Measurements from ENCODE around the gene NELL2. TPM values are rescaled to one million over a fixed set of nuclear protein-coding genes. Genes with fewer than 3 reads are reported as not detected.
"Not testable (repeated sequence)": the region's sequence is repeated elsewhere in the genome, so short reads cannot be mapped to it uniquely, and the experiment has no call there.

Gene NELL2
- total RNA-seq, 1 donor from 2014 or later, result 3.0 TPM

- not testable (repeated sequence) for ATAC-seq
Observed at GRCh38 chr12:44686821-44687432, 189.2 kb downstream of the NELL2 start.

DNA sequence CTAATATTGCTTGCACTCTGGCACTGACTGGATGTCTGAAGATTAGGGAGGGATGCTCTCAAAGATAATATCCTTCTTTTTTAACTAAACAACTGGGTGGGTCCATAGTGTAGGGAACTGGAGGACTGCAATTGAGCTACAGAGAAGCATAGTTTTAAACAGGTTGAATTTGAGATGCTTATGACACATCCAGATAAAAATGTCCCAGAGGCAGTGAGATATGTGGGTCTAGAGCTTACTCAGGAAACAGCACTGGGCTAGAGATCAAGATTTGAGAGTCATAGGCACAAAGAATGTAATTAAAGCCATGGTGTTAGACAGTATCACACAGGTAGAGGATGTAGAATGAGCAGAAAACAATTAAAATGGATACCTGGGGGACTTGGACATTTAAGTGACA lies 198.4 kb downstream of the NELL2 start:
- ATAC-seq, result no peak

- ATAC-seq, result no peak
Observed at GRCh38 chr12:44674875-44675274, 201.2 kb downstream of the NELL2 start.

DNA sequence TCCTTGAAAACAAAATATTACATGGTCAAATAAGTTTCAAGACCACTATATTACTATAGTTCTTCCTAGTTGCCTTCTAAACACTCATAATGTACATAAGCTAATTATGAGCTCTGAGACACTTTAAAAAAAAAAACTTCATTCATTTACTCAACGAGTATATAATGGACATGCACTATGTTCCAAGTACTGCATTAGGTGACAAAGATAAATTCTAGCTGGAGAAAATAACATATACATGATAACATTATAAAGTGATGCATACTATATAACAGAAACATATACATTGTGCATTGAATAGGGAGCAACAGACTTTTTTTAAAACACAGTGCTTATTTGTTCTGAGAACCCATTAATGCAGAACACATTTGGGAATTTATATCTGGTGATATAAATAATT lies 202.3 kb downstream of the NELL2 start:
- ATAC-seq, result no peak

- no peak for ATAC-seq
Observed at GRCh38 chr12:44672042-44672441, 204.1 kb downstream of the NELL2 start.

- no peak for ATAC-seq
Observed at GRCh38 chr12:44668443-44668842, 207.7 kb downstream of the NELL2 start.

DNA sequence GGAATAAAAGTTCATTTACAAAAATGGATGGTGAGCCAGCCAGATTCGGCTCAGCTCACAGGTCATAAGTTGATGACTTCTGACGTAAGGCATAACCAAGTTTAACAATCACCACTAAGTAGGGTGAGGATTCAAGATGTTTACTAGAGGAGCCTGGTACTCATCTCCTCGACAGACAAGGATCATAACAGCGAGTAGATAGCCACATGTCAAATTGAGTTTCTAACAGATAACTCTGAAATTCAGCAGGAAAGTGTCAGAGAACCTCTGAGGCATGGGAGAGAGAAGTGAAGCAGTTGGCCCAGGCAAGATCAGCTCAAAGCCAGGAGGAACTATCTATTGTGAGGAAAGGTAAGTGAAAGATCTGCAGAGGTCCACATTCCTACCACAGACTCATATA lies 208.7 kb downstream of the NELL2 start:
- ATAC-seq, result no peak

DNA sequence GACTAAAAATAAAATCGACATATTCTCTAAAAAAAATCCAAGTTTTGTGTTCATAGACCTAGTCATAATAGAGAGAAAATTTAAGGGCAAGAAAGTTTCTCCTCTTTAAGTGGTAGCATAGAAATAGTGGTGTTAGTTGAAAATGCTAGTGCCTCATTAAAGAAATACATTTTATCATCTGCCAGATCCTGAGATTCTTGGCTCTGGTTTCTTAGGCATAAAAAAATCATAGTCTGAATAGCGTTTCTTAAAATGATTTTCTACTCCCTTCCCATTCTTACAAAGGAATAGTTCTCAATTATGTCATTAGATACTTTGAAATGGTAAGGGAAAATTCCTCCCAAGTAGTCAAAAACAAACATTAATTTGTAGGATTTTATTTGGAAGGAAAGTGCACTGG lies 212.8 kb downstream of the NELL2 start:
- ATAC-seq, result no peak

- ATAC-seq, result no peak
Observed at GRCh38 chr12:44655846-44656245, 220.3 kb downstream of the NELL2 start.

- ATAC-seq, result no peak
Observed at GRCh38 chr12:44654646-44655639, 221.2 kb downstream of the NELL2 start.

DNA sequence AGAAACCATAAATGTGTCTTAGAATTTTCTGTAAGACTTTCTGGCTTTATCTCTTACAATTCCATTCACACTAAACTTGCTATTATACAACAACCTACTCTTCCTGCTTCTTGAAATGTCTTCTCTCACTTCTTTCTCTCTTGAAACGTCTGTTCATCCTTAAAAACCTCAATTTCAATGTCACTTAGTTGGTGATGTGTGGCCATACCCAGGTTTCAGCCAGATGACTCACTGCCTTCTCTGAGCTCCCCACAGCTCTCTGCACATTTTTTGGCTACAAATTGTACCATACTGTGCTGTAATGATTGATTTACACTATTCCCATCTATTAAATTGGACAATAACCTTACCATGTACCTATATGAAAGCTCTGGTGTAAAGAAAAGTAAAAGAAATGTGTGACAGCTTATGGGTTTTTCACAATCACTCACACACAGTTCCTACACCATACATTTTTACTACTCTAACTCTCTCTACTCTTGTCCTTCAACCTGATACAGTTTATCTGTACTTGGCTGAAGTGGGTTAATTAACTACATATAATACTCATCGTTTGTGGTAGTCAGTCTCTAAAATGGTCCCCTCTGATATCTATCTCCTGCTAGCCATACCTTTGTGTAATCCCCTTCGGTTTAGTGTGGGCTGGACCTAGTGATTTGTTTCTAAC lies 222.1 kb downstream of the NELL2 start:
- ATAC-seq, result no peak

DNA sequence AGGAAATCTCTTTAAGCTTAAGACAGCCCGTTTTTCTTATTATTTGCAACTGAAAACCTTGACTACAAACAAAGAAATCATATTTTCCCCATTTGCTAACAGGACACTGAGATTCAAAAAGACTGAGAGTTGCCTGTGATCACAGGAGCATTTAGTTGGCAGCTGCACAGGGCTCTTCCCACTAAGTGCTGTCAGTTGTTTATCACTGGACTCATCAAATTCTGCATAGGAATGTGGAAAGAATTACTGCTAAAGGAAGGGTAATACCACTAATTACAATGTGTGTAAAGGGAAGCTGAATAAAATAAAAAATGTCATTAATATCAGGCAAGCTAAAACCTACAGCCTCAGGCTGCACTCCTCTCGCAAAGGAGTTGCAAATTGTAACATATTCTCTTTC lies 226.4 kb downstream of the NELL2 start:
- ATAC-seq, result no peak

DNA sequence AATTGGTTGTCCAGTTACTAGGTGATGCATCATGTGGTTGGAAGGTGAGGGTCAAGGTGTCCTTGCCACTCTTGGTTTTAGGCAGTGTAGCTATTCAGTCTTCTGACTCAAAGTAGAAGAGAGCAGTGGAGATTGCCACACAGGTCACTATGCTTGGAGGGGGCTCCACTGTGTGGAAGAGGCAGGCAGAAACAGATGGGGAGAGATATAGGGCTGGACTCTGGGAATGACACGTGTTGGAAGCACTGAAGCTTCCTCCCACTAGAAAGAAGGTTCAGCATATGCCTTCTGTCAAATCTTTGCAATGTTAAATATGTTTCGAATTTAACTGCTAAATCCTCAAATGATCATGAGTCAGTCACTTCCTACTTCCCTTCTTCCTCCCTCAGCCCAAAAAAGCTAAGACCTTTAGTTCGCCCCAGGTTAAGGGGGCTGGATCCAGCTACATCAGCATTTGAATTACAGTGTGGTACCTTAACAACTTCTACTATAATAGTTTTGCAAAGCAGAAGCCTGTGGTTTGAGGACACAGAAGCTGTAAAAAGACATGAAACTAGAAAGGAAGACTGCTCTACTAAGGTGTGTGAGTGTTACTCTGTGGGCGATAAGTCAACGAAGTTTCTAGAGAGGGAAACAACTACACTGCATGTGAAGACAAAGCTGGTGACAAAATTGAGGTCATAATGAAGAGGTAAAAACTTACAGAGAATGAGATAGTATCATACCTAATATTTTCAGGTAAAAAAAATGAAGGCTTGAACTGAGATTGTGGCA lies 228.0 kb downstream of the NELL2 start:
- ATAC-seq, result no peak

- no peak for ATAC-seq
Observed at GRCh38 chr12:44640427-44641190, 235.5 kb downstream of the NELL2 start.

DNA sequence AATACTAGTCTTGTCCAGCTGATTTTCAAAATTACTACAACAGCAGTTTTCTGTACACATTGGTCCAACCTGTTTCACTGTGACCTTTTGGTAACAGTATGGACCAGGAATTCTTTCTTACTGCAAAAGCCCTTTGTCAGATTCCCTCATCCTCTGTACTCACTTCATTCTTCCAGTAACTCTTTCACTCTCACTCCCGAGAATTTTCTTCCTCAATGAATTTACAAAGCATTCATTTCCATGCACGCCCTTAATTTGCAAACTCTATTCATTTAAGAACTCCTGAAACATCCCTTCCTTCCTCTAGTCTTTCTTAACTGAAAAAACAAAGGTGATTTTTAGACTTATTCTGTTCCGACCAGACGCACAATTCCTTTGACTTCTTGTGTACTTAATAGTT lies 238.2 kb downstream of the NELL2 start:
- no peak for ATAC-seq

DNA sequence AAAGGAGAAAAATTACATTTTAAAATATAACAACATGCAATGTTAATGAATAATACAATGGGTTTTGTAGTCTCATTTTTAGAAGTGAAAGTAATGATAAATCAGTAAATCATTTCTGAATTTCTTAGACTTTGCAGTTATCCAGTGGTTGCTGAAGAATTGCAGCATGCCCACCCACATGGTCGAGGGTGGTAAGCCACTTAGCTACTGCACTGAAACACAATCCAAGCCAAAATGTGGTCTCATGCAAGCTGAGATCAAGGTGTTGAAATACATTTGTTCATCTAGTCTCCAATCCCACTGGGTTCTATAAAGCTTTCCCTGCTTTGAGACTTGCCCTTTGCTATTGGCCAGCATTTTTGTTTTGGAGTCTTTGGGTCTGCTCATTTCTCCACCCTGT lies 247.9 kb downstream of the NELL2 start:
- ATAC-seq, result no peak

- no peak for ATAC-seq
Observed at GRCh38 chr12:44627387-44628166, 248.5 kb downstream of the NELL2 start.

- no peak for ATAC-seq
Observed at GRCh38 chr12:44626883-44627282, 249.2 kb downstream of the NELL2 start.

GRCh38 chr12:44618946-44619345 lies 257.2 kb downstream of the NELL2 start:
- no peak for ATAC-seq

- ATAC-seq, result no peak
Observed at GRCh38 chr12:44616402-44616801, 259.7 kb downstream of the NELL2 start.

- no peak for ATAC-seq
Observed at GRCh38 chr12:44611538-44611937, 264.6 kb downstream of the NELL2 start.

Data from esophagus mucosa (tissue), 1 donor.